Gastroesophageal sphincter (tissue), 4 donors: Measurements from ENCODE around the gene C4B. TPM values are rescaled to one million over a fixed set of nuclear protein-coding genes. Genes with fewer than 3 reads are reported as not detected.

ENCODE experiments used
- ATAC-seq: fragments of 150-250 bp; one replicate; pipeline ENCODE4 v1.9.1; 2016; ENCODE audit warnings: mild to moderate bottlenecking, moderate library complexity
- H3K27ac ChIP-seq, 4 donors: fragments of 200-600 bp; sonication (generic) in 3 of 4; 1 replicate in 3 of 4; 2 replicates in 1 of 4; pipeline ENCODE4 v1.5.1; 2016 to 2019
- H3K27me3 ChIP-seq: fragments of 200-600 bp; sonication (generic); one replicate; pipeline ENCODE4 v1.5.1; 2019
- H3K36me3 ChIP-seq, 2 donors: fragments of 200-600 bp; sonication (generic); one replicate each; pipeline ENCODE4 v1.5.1; 2019; ENCODE audit warnings: control low read depth in 1 of 2
- H3K4me1 ChIP-seq, 3 donors: fragments of 200-600 bp; sonication (generic); 1 replicate in 2 of 3; 2 replicates in 1 of 3; pipeline ENCODE4 v1.5.1; 2016 to 2019; ENCODE audit warnings: control low read depth in 2 of 3
- H3K4me3 ChIP-seq, 2 donors: fragments of 200-600 bp; sonication (generic); one replicate each; pipeline ENCODE4 v1.5.1; 2019; ENCODE audit warnings: mild to moderate bottlenecking in 1 of 2, moderate library complexity in 1 of 2
- H3K9me3 ChIP-seq, 3 donors: fragments of 200-600 bp; sonication (generic); one replicate each; pipeline ENCODE4 v1.5.1; 2017 to 2019; ENCODE audit warnings: control low read depth in 2 of 3
- EP300 ChIP-seq: sonication (generic); formaldehyde crosslinking; IDR thresholded peaks from one replicate; pipeline ENCODE4 v1.6.1; 2017; ENCODE audit warnings: antibody characterized with exemption, mild to moderate bottlenecking
- POLR2A ChIP-seq, 2 donors: fragments of 450-650 bp; IDR thresholded peaks; one replicate each; pipeline ENCODE4 v1.6.1; 2017; ENCODE audit warnings: antibody characterized with exemption in 2 of 2, mild to moderate bottlenecking in 2 of 2, moderate library complexity in 1 of 2
- POLR2AphosphoS5 ChIP-seq: sonication (generic); formaldehyde crosslinking; IDR thresholded peaks from one replicate; pipeline ENCODE4 v1.6.1; 2017; ENCODE audit warnings: antibody characterized with exemption
- WGBS, 2 donors: methylation state at CpG; one replicate each; pipeline ENCODE4 v1.1.5; 2018; ENCODE audit warnings: low coverage in 1 of 2; 5-methylcytosine and 5-hydroxymethylcytosine counted together
- total RNA-seq, 4 donors: library from RNA; depleted of rRNA; stranded (reverse); fragments of >200 nt; gene quantifications; one replicate each; pipeline ENCODE4 v1.1.0, GENCODE V29; 2016
- TF ChIP-seq, protein P1 (sequence below), 4 experiments: fragments of 200-600 bp in 2 of 4; fragments of 450-650 bp in 2 of 4; sonication (generic) in 1 of 4; IDR thresholded peaks; one replicate each; pipeline ENCODE4 v1.5.1; 2017 to 2019; ENCODE audit warnings: antibody characterized with exemption in 4 of 4, mild to moderate bottlenecking in 2 of 4, moderate library complexity in 2 of 4

C4B gene
- total RNA-seq, 4 donors from 2014 or later, result 45.6 to 259 (median 82.1) TPM

DNA sequence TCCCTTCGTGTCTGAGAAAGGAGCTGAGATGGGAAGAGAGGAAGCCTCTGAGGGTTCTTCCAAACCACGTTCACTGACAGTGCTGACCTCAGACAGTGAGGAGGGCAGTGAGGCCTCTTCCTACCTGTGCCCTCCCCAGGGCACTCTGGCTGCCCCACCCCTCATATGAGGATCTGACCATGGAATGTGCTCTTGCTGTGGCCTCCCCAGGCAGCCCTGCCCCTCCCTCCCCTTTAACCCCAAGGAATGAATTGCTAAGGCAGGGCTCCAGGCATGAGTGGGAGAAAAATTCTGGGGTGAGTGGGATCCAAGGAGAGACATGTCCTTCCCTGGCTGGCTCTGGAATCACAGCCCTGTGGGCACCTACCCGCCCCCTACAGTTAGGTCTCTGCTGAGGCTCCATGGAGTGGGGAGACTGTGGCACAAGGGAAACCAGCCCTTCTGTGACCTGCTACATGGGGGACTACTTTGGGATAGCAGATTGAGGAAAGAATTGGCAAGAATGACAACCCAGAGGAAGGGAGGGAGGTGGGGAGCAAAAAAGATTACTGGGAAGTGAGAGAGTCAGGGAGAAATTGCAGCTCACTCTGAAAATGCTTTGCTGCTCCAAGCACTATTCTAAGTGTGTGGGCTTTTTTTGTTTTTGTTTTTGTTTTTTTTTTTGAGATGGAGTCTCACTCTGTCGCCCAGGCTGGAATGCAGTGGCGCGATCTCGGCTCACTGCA lies 65.1 kb downstream of the C4B start:
- H3K27ac ChIP-seq, result peak overlapping the region in 3 of 4 donors; percentile 57 to 86 (median 71)
- WGBS, 2 donors, result 81% methylated on average over 5 of the region's 7 CpGs; no CpG with 5 or more reads in 1 of the 2 donors

DNA sequence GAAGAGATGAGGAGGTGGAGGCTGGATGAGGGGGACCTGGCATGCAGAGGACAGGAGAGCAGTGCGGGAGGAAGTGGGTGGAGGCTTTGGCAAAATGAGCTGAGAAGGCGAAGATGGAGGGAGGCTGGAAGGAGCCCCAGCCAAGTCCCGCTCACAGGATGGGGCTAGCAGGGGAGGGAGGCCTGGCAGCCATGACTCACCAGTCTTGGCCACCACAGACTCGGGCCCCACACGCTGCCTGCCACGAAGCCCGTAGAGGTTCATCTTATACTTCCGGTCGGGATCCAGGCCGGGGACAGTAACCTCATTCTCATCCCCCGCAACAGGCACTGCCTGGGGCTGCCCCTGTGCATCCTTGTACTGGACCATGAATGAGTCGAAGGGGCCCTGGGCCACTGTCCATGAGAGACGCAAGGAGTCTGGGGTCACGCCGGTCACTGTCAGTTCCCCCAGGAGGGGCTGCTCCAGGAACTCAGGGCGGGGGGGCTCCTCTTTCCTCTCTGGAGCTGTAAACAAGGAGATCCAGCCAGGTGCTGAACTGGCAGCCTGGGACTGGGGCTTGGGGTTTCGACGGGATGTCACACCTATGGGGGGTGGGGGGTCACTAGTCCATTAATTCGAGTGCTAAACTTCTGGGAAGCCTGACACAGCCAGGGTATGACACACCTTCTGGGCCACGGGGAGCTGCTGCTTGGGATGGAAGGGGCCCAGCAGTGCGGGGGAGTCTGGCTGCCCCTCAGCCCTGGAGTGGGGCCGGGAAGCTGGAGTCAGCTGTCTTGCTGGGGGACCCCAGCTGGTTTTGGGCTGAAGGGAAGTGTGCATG lies 66.8 kb downstream of the C4B start:
- ATAC-seq, result peak; percentile 67
- H3K9me3 ChIP-seq, result no peaks in the 10 kb centered on the region
- peaks cover 0 to 46% (median 15%) of the 10 kb centered on the region in 3 donors for H3K4me1 ChIP-seq
- H3K36me3 ChIP-seq, result peaks cover 0 to 67% of the 10 kb centered on the region in 2 donors
- WGBS, 2 donors, result 8 to 29% methylated on average over 4 of the region's 22 CpGs
- H3K4me3 ChIP-seq, result no peak overlapping the region
- TF ChIP-seq, protein P1, sequence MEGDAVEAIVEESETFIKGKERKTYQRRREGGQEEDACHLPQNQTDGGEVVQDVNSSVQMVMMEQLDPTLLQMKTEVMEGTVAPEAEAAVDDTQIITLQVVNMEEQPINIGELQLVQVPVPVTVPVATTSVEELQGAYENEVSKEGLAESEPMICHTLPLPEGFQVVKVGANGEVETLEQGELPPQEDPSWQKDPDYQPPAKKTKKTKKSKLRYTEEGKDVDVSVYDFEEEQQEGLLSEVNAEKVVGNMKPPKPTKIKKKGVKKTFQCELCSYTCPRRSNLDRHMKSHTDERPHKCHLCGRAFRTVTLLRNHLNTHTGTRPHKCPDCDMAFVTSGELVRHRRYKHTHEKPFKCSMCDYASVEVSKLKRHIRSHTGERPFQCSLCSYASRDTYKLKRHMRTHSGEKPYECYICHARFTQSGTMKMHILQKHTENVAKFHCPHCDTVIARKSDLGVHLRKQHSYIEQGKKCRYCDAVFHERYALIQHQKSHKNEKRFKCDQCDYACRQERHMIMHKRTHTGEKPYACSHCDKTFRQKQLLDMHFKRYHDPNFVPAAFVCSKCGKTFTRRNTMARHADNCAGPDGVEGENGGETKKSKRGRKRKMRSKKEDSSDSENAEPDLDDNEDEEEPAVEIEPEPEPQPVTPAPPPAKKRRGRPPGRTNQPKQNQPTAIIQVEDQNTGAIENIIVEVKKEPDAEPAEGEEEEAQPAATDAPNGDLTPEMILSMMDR (IDR thresholded peaks at IDR 0.05), result no peak
- no peak for TF ChIP-seq EP300
- TF ChIP-seq POLR2AphosphoS5, result peak; percentile 5
- no peak for TF ChIP-seq POLR2A (IDR thresholded peaks at IDR 0.05)
- peak overlapping the region; percentile 15 to 86 (median 76) for H3K27ac ChIP-seq
- peaks cover 8% of the 10 kb centered on the region for H3K27me3 ChIP-seq

More for the DNA sequence above, 65.1 kb downstream of the C4B start:
- Histone ChIP-seq H3K4me3 (no peak overlapping the region), H3K4me1 (peaks cover 0 to 42% (median 22%) of the 10 kb centered on the region in 3 donors), H3K27me3 (no peaks in the 10 kb centered on the region), H3K36me3 (peaks cover 0 to 73% of the 10 kb centered on the region in 2 donors), H3K9me3 (no peaks in the 10 kb centered on the region)
- ATAC-seq, result no peak
- TF ChIP-seq POLR2AphosphoS5, result no peak
- no peak for TF ChIP-seq POLR2A (IDR thresholded peaks at IDR 0.05)

GRCh38 chr6:32082478-32082877 lies 67.9 kb downstream of the C4B start:
- no peak overlapping the region for H3K4me3 ChIP-seq
- 43 to 47% methylated on average over 3 to 6 of the region's 6 CpGs for whole genome bisulfite sequencing, 2 donors
- TF ChIP-seq, protein P1 (IDR thresholded peaks at IDR 0.05), result no peak
- TF ChIP-seq POLR2A (IDR thresholded peaks at IDR 0.05), result no peak
- TF ChIP-seq POLR2AphosphoS5, result no peak
- TF ChIP-seq EP300, result no peak
- peak overlapping the region in 3 of 4 donors; percentile 71 to 86 (median 80) for H3K27ac ChIP-seq
- H3K36me3 ChIP-seq, result peaks cover 0 to 62% of the 10 kb centered on the region in 2 donors
- H3K9me3 ChIP-seq, result no peaks in the 10 kb centered on the region
- no peak for ATAC-seq
- H3K4me1 ChIP-seq, result peaks cover 0 to 47% (median 23%) of the 10 kb centered on the region in 3 donors
- H3K27me3 ChIP-seq, result peaks cover 16% of the 10 kb centered on the region

GRCh38 chr6:32082935-32083334 lies 68.3 kb downstream of the C4B start:
- peaks cover 16% of the 10 kb centered on the region for H3K27me3 ChIP-seq
- H3K4me1 ChIP-seq, result peaks cover 0 to 51% (median 27%) of the 10 kb centered on the region in 3 donors
- H3K27ac ChIP-seq, result peak overlapping the region in 3 of 4 donors; percentile 71 to 86 (median 80)
- peaks cover 0 to 62% of the 10 kb centered on the region in 2 donors for H3K36me3 ChIP-seq
- TF ChIP-seq POLR2AphosphoS5 (peak; percentile 32), EP300 (no peak)
- no peak overlapping the region for H3K4me3 ChIP-seq
- 50 to 68% methylated on average over 2 to 5 of the region's 9 CpGs for whole genome bisulfite sequencing, 2 donors
- peak; percentile 81 for ATAC-seq
- no peaks in the 10 kb centered on the region for H3K9me3 ChIP-seq

DNA sequence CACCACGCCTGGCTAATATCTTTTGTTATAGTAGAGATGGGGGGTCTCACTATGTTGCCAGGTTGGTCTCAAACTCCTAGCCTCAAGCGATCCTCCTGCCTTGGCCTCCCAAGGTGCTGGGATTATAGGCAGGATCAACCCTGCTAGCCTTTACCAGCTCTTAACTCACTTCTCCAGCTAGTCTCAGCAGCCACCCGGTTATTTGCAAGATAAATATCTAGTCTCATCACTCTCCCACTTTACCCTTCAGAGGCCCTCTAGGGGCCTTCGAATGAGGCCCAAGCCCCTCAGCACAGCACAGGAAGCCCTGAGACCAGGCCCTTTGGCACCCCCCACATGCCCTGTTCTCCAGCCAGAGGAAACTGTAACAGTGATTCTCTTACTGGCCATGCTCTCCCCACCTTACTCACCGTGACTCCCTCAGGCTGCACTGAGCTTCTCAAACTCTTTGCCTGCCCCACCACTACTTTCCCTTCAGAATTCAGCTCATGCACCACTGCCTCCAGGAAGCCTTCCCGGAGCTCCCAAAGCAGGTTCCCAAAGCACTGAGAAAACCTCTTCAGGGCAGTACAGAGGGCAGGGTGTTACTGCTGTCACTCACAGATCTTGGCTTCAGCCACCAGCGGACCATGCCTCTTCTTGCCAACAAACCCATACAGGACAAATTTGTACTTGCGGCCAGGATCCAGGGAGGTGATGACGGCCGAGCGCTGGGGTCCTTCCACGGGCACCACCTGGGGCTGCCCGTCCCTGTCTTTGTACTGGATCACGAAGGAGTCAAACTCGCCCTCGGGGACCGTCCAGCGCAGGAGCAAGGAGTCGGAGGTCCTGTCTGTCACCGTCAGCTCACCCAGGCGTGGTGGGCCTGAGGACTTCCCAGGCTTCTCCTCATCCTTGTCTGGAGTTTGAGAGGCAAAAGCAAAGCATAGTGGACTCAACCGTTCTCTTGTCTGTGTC lies 69.5 kb downstream of the C4B start:
- peaks cover 16% of the 10 kb centered on the region for H3K27me3 ChIP-seq
- H3K27ac ChIP-seq, result peak overlapping the region in 3 of 4 donors; percentile 62 to 86 (median 71)
- no peak overlapping the region for H3K4me3 ChIP-seq
- TF ChIP-seq, protein P1 (IDR thresholded peaks at IDR 0.05), result no peak
- no peak for TF ChIP-seq POLR2AphosphoS5
- TF ChIP-seq EP300, result no peak
- no peak for TF ChIP-seq POLR2A (IDR thresholded peaks at IDR 0.05)
- peaks cover 0 to 59% (median 30%) of the 10 kb centered on the region in 3 donors for H3K4me1 ChIP-seq
- peaks cover 0 to 57% of the 10 kb centered on the region in 2 donors for H3K36me3 ChIP-seq
- 86 to 94% methylated on average over 12 to 19 of the region's 22 CpGs for WGBS, 2 donors
- ATAC-seq, result no peak
- no peaks in the 10 kb centered on the region for H3K9me3 ChIP-seq
